HUES48 (cell line): ENCODE results near the gene PNMA8C.
"Not testable (repeated sequence)": the region's sequence is repeated elsewhere in the genome, so short reads cannot be mapped to it uniquely, and the experiment has no call there.

ENCODE experiments used
- H3K27ac ChIP-seq: one replicate; pipeline ENCODE4 v1.7.0; 2013; ENCODE audit warnings: low read depth, low read length, inconsistent platforms
- H3K27me3 ChIP-seq: 2 replicates; pipeline ENCODE4 v1.6.1; 2013; ENCODE audit warnings: mild to moderate bottlenecking, low read length; ENCODE audit not compliant: control insufficient read depth, insufficient read depth
- H3K36me3 ChIP-seq: 2 replicates; pipeline ENCODE4 v1.6.1; 2013; ENCODE audit warnings: low read length; ENCODE audit not compliant: control insufficient read depth, insufficient read depth
- H3K4me1 ChIP-seq: 2 replicates; pipeline ENCODE4 v1.6.1; 2013; ENCODE audit warnings: mild to moderate bottlenecking, low read length; ENCODE audit not compliant: control insufficient read depth, insufficient read depth
- H3K4me3 ChIP-seq: 2 replicates; pipeline ENCODE4 v1.5.1; 2013; ENCODE audit warnings: mild to moderate bottlenecking, low read depth, low read length
- H3K9ac ChIP-seq: 2 replicates; pipeline ENCODE4 v1.6.1; 2013; ENCODE audit warnings: mild to moderate bottlenecking, low read depth, low read length, moderate library complexity
- H3K9me3 ChIP-seq: 2 replicates; pipeline ENCODE4 v1.6.1; 2013; ENCODE audit warnings: low read length; ENCODE audit not compliant: control insufficient read depth, insufficient read depth

The PNMA8C gene

GRCh38 chr19:46447824-46448223 is 19.1 kb upstream of the PNMA8C start:
- H3K4me3 ChIP-seq = no peak overlapping the region
- H3K27ac ChIP-seq = no peak overlapping the region
- no peaks in the 10 kb centered on the region for H3K36me3 ChIP-seq
- H3K27me3 ChIP-seq = no peaks in the 10 kb centered on the region
- H3K9me3 ChIP-seq = no peaks in the 10 kb centered on the region; the same call in 1 of the 2 replicates
- H3K4me1 ChIP-seq = no peaks in the 10 kb centered on the region
- H3K9ac ChIP-seq = no peak overlapping the region

GRCh38 chr19:46447006-46447405 is 18.3 kb upstream of the PNMA8C start:
- Histone ChIP-seq H3K27me3 (no peaks in the 10 kb centered on the region), H3K9me3 (no peaks in the 10 kb centered on the region; the same call in 1 of the 2 replicates), H3K27ac (no peak overlapping the region), H3K4me3 (no peak overlapping the region), H3K4me1 (no peaks in the 10 kb centered on the region), H3K36me3 (no peaks in the 10 kb centered on the region), H3K9ac (no peak overlapping the region)

- Histone ChIP-seq H3K9me3 (no peaks in the 10 kb centered on the region; the same call in 1 of the 2 replicates), H3K4me1 (no peaks in the 10 kb centered on the region), H3K27me3 (no peaks in the 10 kb centered on the region), H3K27ac (no peak overlapping the region), H3K36me3 (no peaks in the 10 kb centered on the region), H3K4me3 (no peak overlapping the region), H3K9ac (no peak overlapping the region)
These were observed 17.3 kb upstream of the PNMA8C start for GRCh38 chr19:46446021-46446420.

- no peak overlapping the region for H3K27ac ChIP-seq
- H3K4me1 ChIP-seq = no peaks in the 10 kb centered on the region
- no peak overlapping the region for H3K9ac ChIP-seq
- no peaks in the 10 kb centered on the region for H3K9me3 ChIP-seq
- no peaks in the 10 kb centered on the region for H3K27me3 ChIP-seq
- no peak overlapping the region for H3K4me3 ChIP-seq
- no peaks in the 10 kb centered on the region for H3K36me3 ChIP-seq
These were observed 14.2 kb upstream of the PNMA8C start for GRCh38 chr19:46442808-46443450.

- no peaks in the 10 kb centered on the region for H3K9me3 ChIP-seq
- H3K27me3 ChIP-seq = no peaks in the 10 kb centered on the region
- H3K9ac ChIP-seq = no peak overlapping the region
- no peaks in the 10 kb centered on the region for H3K36me3 ChIP-seq
- no peaks in the 10 kb centered on the region for H3K4me1 ChIP-seq
- H3K4me3 ChIP-seq = no peak overlapping the region
- no peak overlapping the region for H3K27ac ChIP-seq
These were observed 13.1 kb upstream of the PNMA8C start for GRCh38 chr19:46441866-46442265.

GRCh38 chr19:46435689-46436088 is 7.0 kb upstream of the PNMA8C start:
- not testable (repeated sequence) for H3K27ac ChIP-seq, H3K36me3 ChIP-seq, H3K27me3 ChIP-seq, H3K9ac ChIP-seq, H3K4me3 ChIP-seq, H3K9me3 ChIP-seq, H3K4me1 ChIP-seq

GRCh38 chr19:46435009-46435408 is 6.3 kb upstream of the PNMA8C start:
- Histone ChIP-seq H3K27me3 (no peaks in the 10 kb centered on the region; the same call in 1 of the 2 replicates), H3K9me3 (no peaks in the 10 kb centered on the region), H3K4me3 (no peak overlapping the region), H3K4me1 (no peaks in the 10 kb centered on the region), H3K27ac (no peak overlapping the region), H3K9ac (no peak overlapping the region), H3K36me3 (no peaks in the 10 kb centered on the region)

GRCh38 chr19:46433470-46433869 is 4.7 kb upstream of the PNMA8C start:
- not testable (repeated sequence) for H3K27me3 ChIP-seq, H3K27ac ChIP-seq, H3K4me3 ChIP-seq, H3K4me1 ChIP-seq, H3K9ac ChIP-seq, H3K36me3 ChIP-seq, H3K9me3 ChIP-seq

GRCh38 chr19:46431824-46432223 is 3.1 kb upstream of the PNMA8C start:
- no peaks in the 10 kb centered on the region; the same call in 1 of the 2 replicates for H3K27me3 ChIP-seq
- H3K9ac ChIP-seq = no peak overlapping the region
- no peaks in the 10 kb centered on the region for H3K36me3 ChIP-seq
- H3K4me3 ChIP-seq = no peak overlapping the region
- no peaks in the 10 kb centered on the region for H3K9me3 ChIP-seq
- H3K27ac ChIP-seq = no peak overlapping the region
- 0 out of 2 replicates have a peak, but pooled peaks cover 3% of the 10 kb centered on the region for H3K4me1 ChIP-seq

GRCh38 chr19:46429999-46430398 is 1.3 kb upstream of the PNMA8C start:
- Histone ChIP-seq H3K36me3 (no peaks in the 10 kb centered on the region), H3K27ac (no peak overlapping the region), H3K4me3 (no peak overlapping the region), H3K9ac (no peak overlapping the region), H3K9me3 (no peaks in the 10 kb centered on the region), H3K4me1 (0 out of 2 replicates have a peak, but pooled peaks cover 4% of the 10 kb centered on the region), H3K27me3 (peaks cover 5% of the 10 kb centered on the region)

GRCh38 chr19:46427518-46428045 is 1.2 kb downstream of the PNMA8C start:
- Histone ChIP-seq H3K4me3 (no peak overlapping the region), H3K36me3 (no peaks in the 10 kb centered on the region), H3K4me1 (0 out of 2 replicates have a peak, but pooled peaks cover 4% of the 10 kb centered on the region), H3K27ac (no peak overlapping the region), H3K9ac (no peak overlapping the region), H3K27me3 (peaks cover 5% of the 10 kb centered on the region), H3K9me3 (no peaks in the 10 kb centered on the region)
